GM15510 (cell line): ENCODE results near the gene ATXN2L.

ENCODE experiments used
- POLR2A ChIP-seq: IDR thresholded peaks from 3 replicates; pipeline ENCODE4 v1.6.1; 2011; ENCODE audit warnings: borderline replicate concordance; ENCODE audit not compliant: insufficient read length; ENCODE audit errors: extremely low read depth

ATXN2L gene, protein sequence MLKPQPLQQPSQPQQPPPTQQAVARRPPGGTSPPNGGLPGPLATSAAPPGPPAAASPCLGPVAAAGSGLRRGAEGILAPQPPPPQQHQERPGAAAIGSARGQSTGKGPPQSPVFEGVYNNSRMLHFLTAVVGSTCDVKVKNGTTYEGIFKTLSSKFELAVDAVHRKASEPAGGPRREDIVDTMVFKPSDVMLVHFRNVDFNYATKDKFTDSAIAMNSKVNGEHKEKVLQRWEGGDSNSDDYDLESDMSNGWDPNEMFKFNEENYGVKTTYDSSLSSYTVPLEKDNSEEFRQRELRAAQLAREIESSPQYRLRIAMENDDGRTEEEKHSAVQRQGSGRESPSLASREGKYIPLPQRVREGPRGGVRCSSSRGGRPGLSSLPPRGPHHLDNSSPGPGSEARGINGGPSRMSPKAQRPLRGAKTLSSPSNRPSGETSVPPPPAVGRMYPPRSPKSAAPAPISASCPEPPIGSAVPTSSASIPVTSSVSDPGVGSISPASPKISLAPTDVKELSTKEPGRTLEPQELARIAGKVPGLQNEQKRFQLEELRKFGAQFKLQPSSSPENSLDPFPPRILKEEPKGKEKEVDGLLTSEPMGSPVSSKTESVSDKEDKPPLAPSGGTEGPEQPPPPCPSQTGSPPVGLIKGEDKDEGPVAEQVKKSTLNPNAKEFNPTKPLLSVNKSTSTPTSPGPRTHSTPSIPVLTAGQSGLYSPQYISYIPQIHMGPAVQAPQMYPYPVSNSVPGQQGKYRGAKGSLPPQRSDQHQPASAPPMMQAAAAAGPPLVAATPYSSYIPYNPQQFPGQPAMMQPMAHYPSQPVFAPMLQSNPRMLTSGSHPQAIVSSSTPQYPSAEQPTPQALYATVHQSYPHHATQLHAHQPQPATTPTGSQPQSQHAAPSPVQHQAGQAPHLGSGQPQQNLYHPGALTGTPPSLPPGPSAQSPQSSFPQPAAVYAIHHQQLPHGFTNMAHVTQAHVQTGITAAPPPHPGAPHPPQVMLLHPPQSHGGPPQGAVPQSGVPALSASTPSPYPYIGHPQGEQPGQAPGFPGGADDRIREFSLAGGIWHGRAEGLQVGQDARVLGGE

GRCh38 chr16:28822520-28823290 is at the start of gene ATXN2L:
ATXN2L (plus strand) TSS chr16:28822999; CDS start chr16:28823260, 261 bp downstream.
- peak; percentile 91 for TF ChIP-seq POLR2A

DNA sequence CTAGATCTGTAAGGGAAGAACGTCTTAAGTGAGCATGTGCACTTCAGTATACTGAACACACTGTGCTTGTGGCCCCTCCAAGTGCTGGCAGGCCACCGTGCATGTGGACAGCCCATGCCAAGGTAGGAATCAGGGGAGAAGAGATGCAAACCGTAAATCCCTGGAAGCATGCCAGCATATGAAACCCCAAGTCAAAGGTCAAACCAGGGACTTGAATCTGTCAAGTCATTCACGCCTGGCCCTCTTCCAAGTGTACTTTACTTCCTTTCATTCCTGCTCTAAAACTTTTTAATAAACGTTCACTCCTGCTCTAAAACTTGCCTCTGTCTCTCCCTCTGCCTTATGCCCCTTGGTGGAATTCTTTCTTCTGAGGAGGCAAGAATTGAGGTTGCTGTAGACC is 2.8 kb upstream of the ATXN2L start:
- no peak for TF ChIP-seq POLR2A

DNA sequence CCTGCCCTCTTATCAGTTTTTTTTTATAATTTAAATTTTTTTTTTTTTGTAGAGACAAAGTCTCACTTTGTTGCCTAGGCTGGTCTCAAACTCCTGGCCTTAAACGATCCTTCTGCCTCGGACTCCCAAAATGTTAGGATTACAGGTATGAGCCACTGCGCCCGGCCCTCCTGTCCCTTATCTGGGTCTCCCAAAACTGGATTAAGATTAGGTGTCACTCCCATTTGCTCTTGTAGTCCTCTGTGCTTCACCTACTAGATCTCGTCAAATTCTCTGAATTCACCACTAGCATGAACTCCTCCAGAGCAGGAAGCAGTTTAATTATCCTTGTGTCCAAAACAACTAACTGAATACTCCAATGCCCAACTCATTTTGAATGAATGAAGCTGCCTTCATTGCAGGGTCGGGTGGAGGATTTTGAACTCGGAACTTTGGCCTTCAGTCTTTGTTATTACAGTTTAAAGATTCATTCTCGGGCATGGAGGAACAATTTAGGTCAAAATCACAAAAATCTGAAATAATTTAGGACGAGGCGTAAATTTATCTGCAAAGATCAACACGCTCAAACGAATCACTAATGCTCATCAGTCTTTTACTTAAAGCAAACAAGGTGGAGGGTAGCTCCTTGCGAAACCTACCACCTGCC is 802 bp upstream of the ATXN2L start:
- TF ChIP-seq POLR2A: no peak

DNA sequence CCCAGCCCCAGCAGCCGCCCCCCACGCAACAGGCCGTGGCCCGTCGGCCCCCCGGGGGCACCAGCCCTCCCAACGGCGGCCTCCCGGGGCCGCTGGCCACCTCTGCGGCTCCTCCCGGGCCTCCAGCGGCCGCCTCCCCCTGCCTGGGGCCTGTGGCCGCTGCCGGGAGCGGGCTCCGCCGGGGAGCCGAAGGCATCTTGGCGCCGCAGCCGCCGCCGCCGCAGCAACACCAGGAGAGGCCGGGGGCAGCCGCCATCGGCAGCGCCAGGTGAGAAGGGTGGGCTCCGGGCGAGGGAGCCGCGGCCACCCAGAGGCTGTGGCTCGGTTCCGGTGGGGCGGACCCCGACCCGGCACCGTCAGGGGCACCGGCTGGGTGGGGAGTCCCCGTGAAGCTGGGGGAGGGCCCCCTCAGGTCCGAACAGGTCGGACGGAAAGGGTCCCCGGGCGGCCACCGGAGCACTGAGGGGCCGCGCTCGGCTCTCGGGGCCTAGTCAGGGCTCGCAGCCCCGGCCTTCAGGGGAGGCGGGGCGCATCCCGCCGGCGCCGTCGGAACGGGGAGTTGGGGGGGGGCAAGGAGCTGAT is 583 bp downstream of the ATXN2L start:
- TF ChIP-seq POLR2A: no peak

- TF ChIP-seq POLR2A: peak; percentile 79
Observed at GRCh38 chr16:28823873-28824716, 1.3 kb downstream of the ATXN2L start.

DNA sequence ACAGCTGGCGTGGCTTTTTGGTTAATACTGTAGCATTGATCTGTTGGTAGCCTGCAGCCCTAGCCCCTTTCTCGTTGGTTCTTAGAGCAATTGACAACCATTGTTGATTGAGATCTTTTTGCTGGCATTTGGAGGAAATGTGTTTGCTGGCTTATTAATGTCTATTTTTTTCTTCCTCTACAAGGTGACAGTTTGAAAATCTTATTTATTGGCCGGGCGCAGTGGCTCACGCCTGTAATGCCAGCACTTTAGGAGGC is 1.8 kb downstream of the ATXN2L start:
- no peak for TF ChIP-seq POLR2A

DNA sequence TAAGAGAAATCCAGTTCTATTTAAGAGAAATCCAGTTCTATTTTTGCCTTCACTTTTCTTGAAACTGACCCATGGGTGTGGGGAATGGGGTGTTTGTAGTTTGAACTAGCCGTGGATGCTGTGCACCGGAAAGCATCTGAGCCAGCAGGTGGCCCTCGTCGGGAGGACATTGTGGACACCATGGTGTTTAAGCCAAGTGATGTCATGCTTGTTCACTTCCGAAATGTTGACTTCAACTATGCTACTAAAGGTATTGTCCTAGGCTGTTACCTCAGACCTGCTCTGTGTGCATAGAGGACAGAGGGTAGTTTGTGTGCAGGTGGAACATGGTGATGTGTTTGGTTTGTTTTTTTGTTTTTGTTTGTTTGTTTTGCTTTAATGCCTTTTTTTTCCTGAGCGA is 3.3 kb downstream of the ATXN2L start:
- no peak for TF ChIP-seq POLR2A

DNA sequence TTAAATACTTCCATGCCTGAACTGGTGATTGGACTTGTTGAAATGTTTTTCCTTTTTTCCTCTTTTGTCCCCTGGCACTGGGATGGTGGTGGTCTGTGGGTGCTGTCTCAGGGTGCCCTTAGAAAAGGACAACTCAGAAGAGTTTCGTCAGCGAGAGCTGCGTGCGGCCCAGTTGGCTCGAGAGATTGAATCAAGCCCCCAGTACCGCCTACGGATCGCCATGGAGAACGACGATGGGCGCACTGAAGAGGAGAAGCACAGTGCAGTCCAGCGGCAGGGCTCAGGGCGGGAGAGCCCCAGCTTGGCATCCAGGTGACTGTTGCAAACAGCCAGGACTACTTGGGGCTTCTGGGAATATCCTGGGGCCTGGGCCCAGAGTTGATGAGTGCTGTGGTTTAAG is 6.9 kb downstream of the ATXN2L start:
- no peak for TF ChIP-seq POLR2A

DNA sequence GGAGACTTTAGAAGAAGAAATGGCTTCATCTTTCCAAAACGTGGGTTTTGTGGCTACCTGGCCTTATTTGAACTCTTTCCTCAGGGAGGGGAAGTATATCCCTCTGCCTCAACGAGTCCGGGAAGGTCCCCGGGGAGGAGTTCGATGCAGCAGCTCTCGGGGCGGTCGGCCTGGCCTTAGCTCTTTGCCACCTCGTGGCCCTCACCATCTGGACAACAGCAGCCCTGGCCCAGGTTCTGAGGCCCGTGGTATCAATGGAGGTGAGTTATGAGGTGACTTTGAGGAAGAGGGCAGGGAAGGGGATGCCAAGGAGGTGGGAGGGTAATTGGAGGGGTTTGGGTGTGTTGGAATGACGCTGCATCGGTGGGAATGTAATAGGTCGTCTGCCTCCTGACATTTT is 7.7 kb downstream of the ATXN2L start:
- TF ChIP-seq POLR2A: no peak

GRCh38 chr16:28834349-28834748 is 11.6 kb downstream of the ATXN2L start:
- no peak for TF ChIP-seq POLR2A

- no peak for TF ChIP-seq POLR2A
Observed at GRCh38 chr16:28834873-28835863, 12.4 kb downstream of the ATXN2L start.

- no peak for TF ChIP-seq POLR2A
Observed at GRCh38 chr16:28835864-28836760, 13.3 kb downstream of the ATXN2L start.

- TF ChIP-seq POLR2A: no peak
Observed at GRCh38 chr16:28836761-28837064, 13.9 kb downstream of the ATXN2L start.
